HG03095 (cell line): ENCODE measurements around the gene CIAO3.
A peak's percentile ranks its signal among the peaks of the same experiment; 100 is the strongest.
"Not testable (repeated sequence)": the region's sequence is repeated elsewhere in the genome, so short reads cannot be mapped to it uniquely, and the experiment has no call there.

ENCODE experiments used
- ATAC-seq: cut with Tn5 transposase; IDR thresholded peaks from one replicate; pipeline ENCODE4 v1.9.1; 2021; ENCODE audit warnings: moderate library complexity; ENCODE audit not compliant: unreplicated experiment

The CIAO3 gene

GRCh38 chr16:694863-695354 is 45.9 kb downstream of the CIAO3 start:
- ATAC-seq: no peak

- no peak for ATAC-seq
These were observed 46.5 kb downstream of the CIAO3 start for GRCh38 chr16:694187-694862.

GRCh38 chr16:693766-694165 is 47.0 kb downstream of the CIAO3 start:
- no peak for ATAC-seq

GRCh38 chr16:693364-693763 is 47.4 kb downstream of the CIAO3 start:
- ATAC-seq: no peak

- ATAC-seq: no peak
These were observed 48.3 kb downstream of the CIAO3 start for GRCh38 chr16:692356-693108.

GRCh38 chr16:691242-691641 is 49.6 kb downstream of the CIAO3 start:
- ATAC-seq: not testable (repeated sequence)

GRCh38 chr16:689175-689897 is 51.5 kb downstream of the CIAO3 start:
- no peak for ATAC-seq

GRCh38 chr16:687499-687898 is 53.3 kb downstream of the CIAO3 start:
- no peak for ATAC-seq

GRCh38 chr16:686459-687260 is 54.1 kb downstream of the CIAO3 start:
- no peak for ATAC-seq

GRCh38 chr16:685967-686366 is 54.8 kb downstream of the CIAO3 start:
- ATAC-seq: no peak

- ATAC-seq: no peak
These were observed 55.7 kb downstream of the CIAO3 start for GRCh38 chr16:684961-685696.

GRCh38 chr16:684071-684794 is 56.6 kb downstream of the CIAO3 start, which contains the start of gene JMJD8:
Gene JMJD8, minus strand, starts transcription at chr16:684334. Its CDS starts 15 bp downstream, at chr16:684319.
- ATAC-seq: peak; percentile 63

GRCh38 chr16:683396-684070 is 57.3 kb downstream of the CIAO3 start:
- ATAC-seq: no peak

GRCh38 chr16:682493-683395 is 58.1 kb downstream of the CIAO3 start:
- no peak for ATAC-seq

GRCh38 chr16:681746-682427 is 58.9 kb downstream of the CIAO3 start:
- no peak for ATAC-seq

GRCh38 chr16:680967-681745 is 59.6 kb downstream of the CIAO3 start:
- no peak for ATAC-seq

GRCh38 chr16:680625-680945 is 60.2 kb downstream of the CIAO3 start:
- ATAC-seq: no peak
